Measurements from ENCODE around the gene SNHG17. TPM values are rescaled to one million over a fixed set of nuclear protein-coding genes. Genes with fewer than 3 reads are reported as not detected.

The SNHG17 gene
- total RNA-seq, 4 donors from 2014 or later, result 45.6 to 72.5 (median 57.9) TPM

- no peaks in the 10 kb centered on the region for H3K27me3 ChIP-seq
- no peak for DNase-seq (ENCODE audit: low spot score in 2 of 2)
- 87% methylated on average over 5 of the region's 8 CpGs for WGBS
- H3K9me3 ChIP-seq, result no peaks in the 10 kb centered on the region
- peaks cover 32% of the 10 kb centered on the region for H3K4me1 ChIP-seq
- H3K36me3 ChIP-seq, result peaks cover 74% of the 10 kb centered on the region
- TF ChIP-seq EP300 (IDR thresholded peaks at IDR 0.05), result no peak
- TF ChIP-seq, protein P1, sequence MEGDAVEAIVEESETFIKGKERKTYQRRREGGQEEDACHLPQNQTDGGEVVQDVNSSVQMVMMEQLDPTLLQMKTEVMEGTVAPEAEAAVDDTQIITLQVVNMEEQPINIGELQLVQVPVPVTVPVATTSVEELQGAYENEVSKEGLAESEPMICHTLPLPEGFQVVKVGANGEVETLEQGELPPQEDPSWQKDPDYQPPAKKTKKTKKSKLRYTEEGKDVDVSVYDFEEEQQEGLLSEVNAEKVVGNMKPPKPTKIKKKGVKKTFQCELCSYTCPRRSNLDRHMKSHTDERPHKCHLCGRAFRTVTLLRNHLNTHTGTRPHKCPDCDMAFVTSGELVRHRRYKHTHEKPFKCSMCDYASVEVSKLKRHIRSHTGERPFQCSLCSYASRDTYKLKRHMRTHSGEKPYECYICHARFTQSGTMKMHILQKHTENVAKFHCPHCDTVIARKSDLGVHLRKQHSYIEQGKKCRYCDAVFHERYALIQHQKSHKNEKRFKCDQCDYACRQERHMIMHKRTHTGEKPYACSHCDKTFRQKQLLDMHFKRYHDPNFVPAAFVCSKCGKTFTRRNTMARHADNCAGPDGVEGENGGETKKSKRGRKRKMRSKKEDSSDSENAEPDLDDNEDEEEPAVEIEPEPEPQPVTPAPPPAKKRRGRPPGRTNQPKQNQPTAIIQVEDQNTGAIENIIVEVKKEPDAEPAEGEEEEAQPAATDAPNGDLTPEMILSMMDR (IDR thresholded peaks at IDR 0.05), result no peak
- no peak for TF ChIP-seq POLR2A (IDR thresholded peaks at IDR 0.05)
- TF ChIP-seq POLR2AphosphoS5 (IDR thresholded peaks at IDR 0.05), result no peak
- H3K27ac ChIP-seq, result no peak overlapping the region
- H3K4me3 ChIP-seq, result no peak overlapping the region
Measured at GRCh38 chr20:38430679-38431325, 4.3 kb downstream of the SNHG17 start.

DNA sequence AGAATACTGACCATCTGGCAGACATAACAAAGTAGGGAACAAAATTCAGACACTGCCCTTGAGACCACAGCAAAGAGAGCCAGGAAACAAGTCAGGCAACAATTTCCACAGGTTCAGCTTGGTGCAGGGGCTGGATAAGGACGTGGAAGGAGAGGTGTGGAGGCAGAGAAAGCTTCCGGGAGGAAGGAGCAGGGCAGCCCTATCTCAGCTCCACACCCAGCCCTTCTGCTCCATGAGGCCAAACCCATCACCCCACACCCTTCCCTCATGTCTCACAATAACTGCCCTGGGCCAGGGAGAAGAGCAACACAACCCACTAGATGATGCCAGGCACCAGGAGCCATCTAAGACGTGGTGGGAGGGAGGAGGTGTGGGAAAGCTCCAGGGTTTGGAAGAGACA lies 5.8 kb downstream of the SNHG17 start:
- Histone ChIP-seq H3K27ac (no peak overlapping the region), H3K36me3 (peaks cover 89% of the 10 kb centered on the region), H3K9me3 (no peaks in the 10 kb centered on the region), H3K27me3 (no peaks in the 10 kb centered on the region), H3K4me3 (no peak overlapping the region), H3K4me1 (peaks cover 21% of the 10 kb centered on the region)
- 66% methylated on average over 3 of the region's 3 CpGs for WGBS
- DNase-seq (ENCODE audit: low spot score in 2 of 2), result no peak
- no peak for TF ChIP-seq POLR2A (IDR thresholded peaks at IDR 0.05)

- Histone ChIP-seq H3K27me3 (no peaks in the 10 kb centered on the region), H3K9me3 (no peaks in the 10 kb centered on the region), H3K27ac (no peak overlapping the region), H3K36me3 (peaks cover 94% of the 10 kb centered on the region), H3K4me1 (peaks cover 16% of the 10 kb centered on the region), H3K4me3 (no peak overlapping the region)
- TF ChIP-seq POLR2AphosphoS5 (IDR thresholded peaks at IDR 0.05) (no peak), POLR2A (IDR thresholded peaks at IDR 0.05) (no peak), EP300 (IDR thresholded peaks at IDR 0.05) (no peak)
- TF ChIP-seq, protein P1 (IDR thresholded peaks at IDR 0.05), result no peak
- WGBS, result 92% methylated on average over 3 of the region's 3 CpGs
- DNase-seq (ENCODE audit: low spot score in 2 of 2), result no peak
Measured at GRCh38 chr20:38428800-38429199, 6.3 kb downstream of the SNHG17 start.

GRCh38 chr20:38427655-38428023 lies 7.5 kb downstream of the SNHG17 start:
- no peak for DNase-seq (ENCODE audit: low spot score in 2 of 2)
- Histone ChIP-seq H3K4me3 (no peak overlapping the region), H3K4me1 (peaks cover 8% of the 10 kb centered on the region), H3K27ac (no peak overlapping the region), H3K9me3 (no peaks in the 10 kb centered on the region), H3K36me3 (peaks cover 95% of the 10 kb centered on the region), H3K27me3 (no peaks in the 10 kb centered on the region)
- WGBS, result 83% methylated on average over 5 of the region's 5 CpGs
- TF ChIP-seq EP300 (IDR thresholded peaks at IDR 0.05) (no peak), POLR2AphosphoS5 (IDR thresholded peaks at IDR 0.05) (no peak), POLR2A (IDR thresholded peaks at IDR 0.05) (no peak)
- TF ChIP-seq, protein P1 (IDR thresholded peaks at IDR 0.05), result no peak

DNA sequence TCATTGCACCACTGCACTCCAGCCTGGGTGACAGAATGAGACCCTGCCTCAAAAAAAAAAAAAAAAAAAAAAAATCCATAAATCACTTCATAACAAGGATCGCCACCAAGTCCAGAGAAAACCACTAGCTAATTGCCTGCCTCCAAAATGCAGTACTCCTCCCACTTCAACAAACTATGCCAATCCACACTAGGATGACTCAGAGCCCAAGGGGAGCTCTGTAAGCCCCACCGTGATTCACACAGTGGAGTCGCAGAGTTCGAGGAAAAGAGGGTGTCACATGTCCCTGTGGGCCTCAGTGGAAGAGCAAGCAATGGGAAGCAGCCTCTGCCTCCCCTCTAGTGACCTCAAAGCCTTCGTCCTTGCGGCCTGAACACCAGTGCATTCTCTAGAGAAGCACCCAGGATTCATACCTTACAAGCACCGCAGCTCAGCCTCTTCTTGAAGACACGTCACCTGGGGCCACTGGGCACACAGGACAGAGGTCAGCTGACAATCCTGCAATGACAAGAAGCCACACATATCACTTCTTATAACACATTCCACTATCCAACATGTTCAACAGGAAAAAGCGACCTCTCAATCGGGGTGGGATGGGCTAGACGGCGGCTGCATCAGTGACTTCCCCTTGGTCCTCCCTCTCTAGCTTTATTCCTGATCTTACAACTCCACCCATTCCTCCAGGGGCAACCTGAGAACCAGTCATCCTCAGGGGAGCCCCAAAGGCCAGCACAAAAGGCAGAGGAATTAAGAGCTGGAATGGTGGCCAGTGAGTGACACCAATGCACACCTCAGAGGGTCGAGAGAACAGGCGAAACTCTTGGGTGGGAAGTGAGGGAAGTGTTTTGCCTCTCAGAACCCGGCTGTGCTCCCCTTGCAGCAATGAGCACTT lies 8.9 kb downstream of the SNHG17 start:
- WGBS, result 75% methylated on average over 15 of the region's 15 CpGs
- Histone ChIP-seq H3K9me3 (no peaks in the 10 kb centered on the region), H3K27me3 (no peaks in the 10 kb centered on the region), H3K4me3 (no peak overlapping the region), H3K27ac (no peak overlapping the region), H3K4me1 (peaks cover 5% of the 10 kb centered on the region), H3K36me3 (peaks cover 95% of the 10 kb centered on the region)
- TF ChIP-seq POLR2AphosphoS5 (IDR thresholded peaks at IDR 0.05) (no peak), EP300 (IDR thresholded peaks at IDR 0.05) (no peak), POLR2A (IDR thresholded peaks at IDR 0.05) (no peak)
- TF ChIP-seq, protein P1 (IDR thresholded peaks at IDR 0.05), result no peak
- no peak for DNase-seq (ENCODE audit: low spot score in 2 of 2)
